GM23248 (cell line): ENCODE data around the gene MTA3. TPM values are rescaled to one million over a fixed set of nuclear protein-coding genes. Genes with fewer than 3 reads are reported as not detected.

ENCODE experiments used
- DNase-seq: peaks from one replicate; pipeline ENCODE4 v3.0.0-alpha.2; 2015
- H2AFZ ChIP-seq: fragments of 200-600 bp; sonication (generic); 2 replicates; pipeline ENCODE4 v1.6.1; 2016; ENCODE audit warnings: antibody characterized with exemption
- H3F3A ChIP-seq: fragments of 200-600 bp; sonication (generic); 2 replicates; pipeline ENCODE4 v1.6.1; 2016; ENCODE audit warnings: mild to moderate bottlenecking, antibody characterized with exemption, mixed run types; ENCODE audit not compliant: insufficient read depth
- H3K27ac ChIP-seq: fragments of 200-600 bp; sonication (generic); 2 replicates; pipeline ENCODE4 v1.5.1; 2016; ENCODE audit warnings: mild to moderate bottlenecking
- H3K27me3 ChIP-seq: fragments of 200-600 bp; sonication (generic); replicated peaks from 2 replicates; pipeline ENCODE4 v1.6.1; 2016; ENCODE audit warnings: mild to moderate bottlenecking; ENCODE audit not compliant: insufficient read depth
- H3K36me3 ChIP-seq: fragments of 200-600 bp; sonication (generic); 2 replicates; pipeline ENCODE4 v1.6.1; 2016; ENCODE audit warnings: low read depth, mild to moderate bottlenecking
- H3K4me1 ChIP-seq: fragments of 200-600 bp; sonication (generic); 2 replicates; pipeline ENCODE4 v1.6.1; 2016; ENCODE audit warnings: mild to moderate bottlenecking; ENCODE audit not compliant: insufficient read depth
- H3K4me2 ChIP-seq: fragments of 200-600 bp; sonication (generic); one replicate; pipeline ENCODE4 v1.6.1; 2016; ENCODE audit warnings: mild to moderate bottlenecking; ENCODE audit not compliant: unreplicated experiment
- H3K4me3 ChIP-seq: fragments of 200-600 bp; sonication (generic); 2 replicates; pipeline ENCODE4 v1.5.1; 2016; ENCODE audit warnings: mild to moderate bottlenecking
- H3K79me2 ChIP-seq: fragments of 200-600 bp; sonication (generic); 2 replicates; pipeline ENCODE4 v1.6.1; 2016; ENCODE audit warnings: mild to moderate bottlenecking; ENCODE audit not compliant: insufficient read depth
- H3K9ac ChIP-seq: fragments of 200-600 bp; sonication (generic); 2 replicates; pipeline ENCODE4 v1.6.1; 2016; ENCODE audit warnings: mild to moderate bottlenecking
- H3K9me2 ChIP-seq: fragments of 200-600 bp; sonication (generic); 2 replicates; pipeline ENCODE4 v1.6.1; 2016; ENCODE audit warnings: mixed run types, mild to moderate bottlenecking, moderate library complexity; ENCODE audit not compliant: insufficient read depth
- H3K9me3 ChIP-seq: fragments of 200-600 bp; sonication (generic); one replicate; pipeline ENCODE4 v1.6.1; 2017; ENCODE audit warnings: low read depth
- H4K20me1 ChIP-seq: fragments of 200-600 bp; sonication (generic); 2 replicates; pipeline ENCODE4 v1.6.0; 2016; ENCODE audit not compliant: insufficient read depth
- EZH2 ChIP-seq: fragments of 200-600 bp; sonication (generic); IDR thresholded peaks from 2 replicates; pipeline ENCODE4 v1.6.1; 2018; ENCODE audit warnings: antibody characterized with exemption, mild to moderate bottlenecking; ENCODE audit not compliant: insufficient read depth, poor library complexity, severe bottlenecking
- EZH2phosphoT487 ChIP-seq: fragments of 200-600 bp; sonication (generic); IDR thresholded peaks from 2 replicates; pipeline ENCODE4 v1.6.1; 2018; ENCODE audit warnings: antibody characterized with exemption, moderate library complexity, mild to moderate bottlenecking, low read depth; ENCODE audit not compliant: insufficient read depth
- WGBS, 2 experiments: methylation state at CpG; one replicate each; pipeline ENCODE4 v1.1.6; 2015 to 2017; ENCODE audit warnings: low lambda C conversion rate in 2 of 2, low coverage in 1 of 2; ENCODE audit errors: missing lambda C conversion rate in 2 of 2; 5-methylcytosine and 5-hydroxymethylcytosine counted together
- in situ Hi-C: fragments of 300-500 bp; cut with MboI; formaldehyde crosslinking; loops from 2 replicates; pipeline ENCODE4 v1.15.0; 2020
- polyA plus RNA-seq: library from polyadenylated mRNA; unstranded; fragments of >200 nt; fragmentation: Nextera tagmentation; extraction: Ambion mirVana; gene quantifications from 2 replicates; pipeline ENCODE4 v1.2.1, GENCODE V29; 2016
- total RNA-seq: library from RNA; depleted of rRNA; stranded (reverse); fragments of >200 nt; shearing (Covaris generic); gene quantifications from 2 replicates; pipeline ENCODE4 v1.2.3, GENCODE V29; 2014

MTA3 gene
- total and polyA plus RNA-seq, 2 experiments from 2014 or later: 25.7 to 29.7 TPM

DNA sequence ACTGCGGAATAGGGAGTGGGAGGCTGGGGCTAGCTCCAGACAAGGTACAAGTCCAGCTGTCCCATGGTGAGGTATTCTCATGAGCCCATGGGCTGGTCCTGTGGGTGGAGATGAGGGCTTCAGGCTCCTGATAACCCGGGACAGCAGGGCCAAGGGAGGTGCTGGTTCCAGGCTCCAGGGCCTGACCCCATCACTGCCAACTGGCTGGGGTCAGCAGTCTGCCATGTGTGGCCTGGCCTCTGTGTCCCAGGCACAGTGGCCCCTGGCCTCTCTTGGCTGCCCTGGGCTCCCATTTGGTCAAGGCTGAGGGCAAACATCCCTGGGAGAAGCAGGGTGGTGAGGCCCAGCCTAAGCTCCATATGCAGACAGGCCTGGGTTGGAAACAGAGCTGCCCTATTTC is 196.5 kb downstream of the MTA3 start:
- no peak overlapping the region for H3K27ac ChIP-seq
- 81 to 88% methylated on average over 2 of the region's 2 CpGs for WGBS, 2 experiments
- no peak overlapping the region for H3K4me2 ChIP-seq
- no peaks in the 10 kb centered on the region for H3F3A ChIP-seq
- no peaks in the 10 kb centered on the region for H4K20me1 ChIP-seq
- DNase-seq: no peak
- in situ Hi-C loops: no loop called here
- no peak overlapping the region for H2AFZ ChIP-seq
- no peak overlapping the region for H3K9ac ChIP-seq
- no peaks in the 10 kb centered on the region for H3K79me2 ChIP-seq
- TF ChIP-seq EZH2 (no peak), EZH2phosphoT487 (no peak)
- no peaks in the 10 kb centered on the region for H3K9me2 ChIP-seq
- no peaks in the 10 kb centered on the region for H3K36me3 ChIP-seq
- H3K9me3 ChIP-seq: no peaks in the 10 kb centered on the region
- H3K4me1 ChIP-seq: no peaks in the 10 kb centered on the region
- no peak overlapping the region for H3K4me3 ChIP-seq
- H3K27me3 ChIP-seq: no peaks in the 10 kb centered on the region

DNA sequence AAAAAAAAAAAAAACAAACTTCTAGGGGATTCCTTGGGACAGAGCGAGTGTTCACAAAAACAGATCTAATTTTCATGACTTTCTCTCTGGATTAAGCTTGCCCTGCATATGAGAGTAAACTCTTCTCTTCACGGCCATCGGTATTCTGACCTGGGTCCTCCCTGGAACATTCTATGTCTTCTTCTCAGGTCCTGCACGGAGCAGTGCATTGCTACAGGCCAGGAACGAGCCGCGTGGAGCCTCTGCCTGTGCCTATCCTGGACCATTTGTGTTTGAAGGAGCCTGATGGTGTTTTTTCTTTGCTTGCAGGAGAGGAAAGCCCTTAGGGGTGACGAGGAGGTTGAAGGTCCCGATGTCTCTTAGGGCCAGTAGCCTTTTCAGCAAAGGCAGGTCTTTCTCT is 197.3 kb downstream of the MTA3 start:
- H4K20me1 ChIP-seq: no peaks in the 10 kb centered on the region
- no peak for DNase-seq
- WGBS, 2 experiments: 89 to 94% methylated on average over 9 of the region's 9 CpGs

DNA sequence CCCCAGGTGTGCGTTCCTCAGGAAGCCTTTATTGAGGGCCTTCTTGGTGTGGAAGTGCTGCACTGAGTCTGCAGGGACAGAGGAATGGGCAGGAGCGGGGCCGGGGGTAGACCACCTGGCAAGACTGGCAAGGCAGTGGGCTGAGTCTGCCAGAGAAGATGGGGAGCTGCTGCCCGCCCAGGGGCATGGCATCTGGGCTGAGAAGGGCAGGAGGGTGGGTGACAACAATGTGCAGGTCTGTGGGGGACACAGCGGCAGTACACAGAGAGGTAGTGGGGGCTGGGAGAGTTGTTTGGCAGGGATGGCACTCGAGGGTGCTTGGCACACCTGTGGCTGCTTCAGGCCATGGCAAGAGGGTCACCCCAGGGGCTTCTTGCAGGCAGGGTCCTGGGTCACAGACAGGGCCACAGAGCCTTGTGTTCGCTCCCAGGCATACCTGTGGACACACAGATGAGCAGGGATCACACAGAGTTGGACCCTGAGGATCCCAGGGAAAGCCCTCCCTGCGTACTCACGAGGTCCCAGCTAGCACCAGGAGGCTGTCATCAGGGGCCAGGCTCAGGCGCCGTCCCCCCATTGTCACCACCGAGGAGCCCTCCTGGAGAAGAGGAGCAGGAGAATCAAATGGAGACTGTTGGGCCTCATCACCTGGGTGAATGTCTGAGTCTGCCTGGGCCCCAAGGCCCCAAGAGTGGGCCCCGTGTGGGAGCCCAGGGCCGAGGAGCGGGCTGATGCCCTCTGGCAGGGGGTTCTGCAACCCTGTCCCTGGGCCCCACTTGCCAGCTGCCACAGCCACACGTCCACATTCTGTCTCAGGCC is 198.9 kb downstream of the MTA3 start:
- no peaks in the 10 kb centered on the region for H3K9me3 ChIP-seq
- no peaks in the 10 kb centered on the region for H3K4me1 ChIP-seq
- no peak overlapping the region for H3K4me2 ChIP-seq
- no peak overlapping the region for H3K4me3 ChIP-seq
- no peaks in the 10 kb centered on the region for H3K27me3 ChIP-seq
- H3K36me3 ChIP-seq: no peaks in the 10 kb centered on the region
- DNase-seq: no peak
- in situ Hi-C loops: no loop called here
- H3K9me2 ChIP-seq: no peaks in the 10 kb centered on the region
- no peaks in the 10 kb centered on the region for H3F3A ChIP-seq
- H3K79me2 ChIP-seq: no peaks in the 10 kb centered on the region
- no peak overlapping the region for H2AFZ ChIP-seq
- H3K27ac ChIP-seq: no peak overlapping the region
- H4K20me1 ChIP-seq: no peaks in the 10 kb centered on the region
- no peak for TF ChIP-seq EZH2
- no peak for TF ChIP-seq EZH2phosphoT487
- WGBS, 2 experiments: 76 to 81% methylated on average over 15 to 16 of the region's 16 CpGs
- H3K9ac ChIP-seq: no peak overlapping the region

More for the DNA sequence above, 197.3 kb downstream of the MTA3 start:
- no peaks in the 10 kb centered on the region for H3K4me1 ChIP-seq
- in situ Hi-C loops: no loop called here
- H3K9me2 ChIP-seq: no peaks in the 10 kb centered on the region
- no peaks in the 10 kb centered on the region for H3F3A ChIP-seq
- H3K27ac ChIP-seq: no peak overlapping the region
- no peaks in the 10 kb centered on the region for H3K36me3 ChIP-seq
- no peak overlapping the region for H2AFZ ChIP-seq
- H3K79me2 ChIP-seq: no peaks in the 10 kb centered on the region
- H3K4me2 ChIP-seq: no peak overlapping the region
- H3K9me3 ChIP-seq: no peaks in the 10 kb centered on the region
- H3K9ac ChIP-seq: no peak overlapping the region
- H3K27me3 ChIP-seq: no peaks in the 10 kb centered on the region
- H3K4me3 ChIP-seq: no peak overlapping the region
- no peak for TF ChIP-seq EZH2
- TF ChIP-seq EZH2phosphoT487: no peak

DNA sequence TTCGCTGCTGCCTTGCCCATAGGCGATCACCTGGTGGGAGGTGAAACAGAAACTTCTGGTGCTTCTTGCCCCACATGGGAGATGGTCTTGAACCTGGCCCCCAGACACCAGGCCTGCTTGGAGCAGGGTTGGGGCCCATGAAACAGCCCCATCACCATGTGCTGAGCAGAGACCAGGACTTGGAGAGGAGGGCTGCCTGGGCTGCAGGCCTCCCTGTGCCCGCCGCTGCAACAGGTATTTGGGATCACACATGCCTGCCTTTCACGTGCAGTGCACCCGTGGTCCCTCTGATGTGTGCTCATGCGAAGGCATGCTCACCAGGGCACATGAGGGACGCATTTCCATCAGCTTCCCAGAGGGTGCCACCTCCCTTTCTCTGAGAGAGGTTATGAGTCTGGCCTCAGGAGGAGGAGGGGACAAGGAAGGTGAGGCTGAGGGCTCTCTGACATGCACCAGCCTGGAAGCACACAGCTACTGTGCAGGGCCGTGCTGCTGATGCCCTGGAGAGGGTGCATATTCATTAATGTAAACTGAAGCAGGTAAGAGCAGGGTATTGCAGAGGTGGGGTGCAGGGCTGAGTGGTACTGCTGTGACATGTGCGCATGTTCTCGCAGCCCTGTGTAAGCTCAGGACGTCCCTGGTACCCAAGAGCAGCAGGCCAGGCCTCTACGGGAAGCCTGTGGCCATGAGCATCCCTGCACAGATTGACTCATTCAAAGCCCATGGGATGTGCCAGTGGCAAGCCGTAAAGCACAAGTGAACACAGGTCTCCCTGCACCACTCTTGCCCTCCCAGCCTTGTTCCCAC is 199.7 kb downstream of the MTA3 start:
- Histone ChIP-seq H3K36me3 (no peaks in the 10 kb centered on the region), H3K9me2 (no peaks in the 10 kb centered on the region), H2AFZ (no peak overlapping the region), H3K27me3 (no peaks in the 10 kb centered on the region), H3K9ac (no peak overlapping the region), H3K27ac (no peak overlapping the region), H3F3A (no peaks in the 10 kb centered on the region), H3K9me3 (no peaks in the 10 kb centered on the region), H3K4me2 (no peak overlapping the region), H3K4me3 (no peak overlapping the region), H3K79me2 (no peaks in the 10 kb centered on the region), H4K20me1 (no peaks in the 10 kb centered on the region), H3K4me1 (no peaks in the 10 kb centered on the region)
- DNase-seq: peak; percentile 13
- in situ Hi-C loops: no loop called here
- 79 to 83% methylated on average over 14 of the region's 14 CpGs for WGBS, 2 experiments
- no peak for TF ChIP-seq EZH2phosphoT487
- TF ChIP-seq EZH2: no peak
